ENCODE data around the gene DISC1.

- no peak for TF ChIP-seq CTCF (IDR thresholded peaks at IDR 0.05; ENCODE audit: insufficient read depth, low read length)
- no peak for TF ChIP-seq REST (IDR thresholded peaks at IDR 0.05; ENCODE audit: insufficient replicate concordance, low read depth)
- TF ChIP-seq GABPA (IDR thresholded peaks at IDR 0.05; ENCODE audit: low read depth): no peak
- no peak for TF ChIP-seq SPI1 (IDR thresholded peaks at IDR 0.05; ENCODE audit: borderline replicate concordance, low read depth)
These were observed 39.8 kb downstream of the DISC1 start for GRCh38 chr1:231666220-231666936.

Measured in HL-60 (cell line).